H4 (cell line): ENCODE results near the gene CPNE2. TPM values are rescaled to one million over a fixed set of nuclear protein-coding genes. Genes with fewer than 3 reads are reported as not detected.

ENCODE experiments used
- DNase-seq: peaks from one replicate; pipeline ENCODE4 v3.0.0-alpha.2; 2015; ENCODE audit warnings: low spot score
- total RNA-seq: library from RNA; depleted of rRNA; stranded (reverse); fragments of >200 nt; shearing (Covaris generic); gene quantifications from 2 replicates; pipeline ENCODE4 v1.2.3, GENCODE V29; 2014; rRNA removed

Gene CPNE2
- total RNA-seq, 1 experiment from 2014 or later, result 39.2 TPM

GRCh38 chr16:57192720-57193486, 100.5 kb downstream of the CPNE2 start:
- no peak for DNase-seq

GRCh38 chr16:57194512-57194911, 102.1 kb downstream of the CPNE2 start:
- no peak for DNase-seq

- no peak for DNase-seq
These were observed 103.9 kb downstream of the CPNE2 start for GRCh38 chr16:57196286-57196685.

GRCh38 chr16:57196753-57197152, 104.4 kb downstream of the CPNE2 start:
- DNase-seq, result no peak

Other genes starting within 250 kb of the CPNE2 start
- not detected in 2 replicates for gene SLC12A3, start 227.4 kb upstream of the CPNE2 start, total RNA-seq
- 70.1 and 86.3 TPM in 2 replicates for gene HERPUD1, start 160.4 kb upstream of the CPNE2 start, total RNA-seq
- not detected in 2 replicates for gene CETP, start 130.6 kb upstream of the CPNE2 start, total RNA-seq
- 6.6 and 8.4 TPM in 2 replicates for gene NLRC5, start 103.0 kb upstream of the CPNE2 start, total RNA-seq
- gene PSME3IP1, start 93.5 kb downstream of the CPNE2 start, total RNA-seq, result 104 and 139 TPM in 2 replicates
- 25.1 and 28.6 TPM in 2 replicates for gene RSPRY1, start 93.7 kb downstream of the CPNE2 start, total RNA-seq
- gene ARL2BP, start 152.7 kb downstream of the CPNE2 start, total RNA-seq, result 98.4 and 100 TPM in 2 replicates
- gene PLLP, start 192.1 kb downstream of the CPNE2 start, total RNA-seq, result 0.17 TPM in 1 of 2 replicates, not detected in the other